Measurements from ENCODE around the gene NAT9.

Gene NAT9, protein sequence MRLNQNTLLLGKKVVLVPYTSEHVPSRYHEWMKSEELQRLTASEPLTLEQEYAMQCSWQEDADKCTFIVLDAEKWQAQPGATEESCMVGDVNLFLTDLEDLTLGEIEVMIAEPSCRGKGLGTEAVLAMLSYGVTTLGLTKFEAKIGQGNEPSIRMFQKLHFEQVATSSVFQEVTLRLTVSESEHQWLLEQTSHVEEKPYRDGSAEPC

DNA sequence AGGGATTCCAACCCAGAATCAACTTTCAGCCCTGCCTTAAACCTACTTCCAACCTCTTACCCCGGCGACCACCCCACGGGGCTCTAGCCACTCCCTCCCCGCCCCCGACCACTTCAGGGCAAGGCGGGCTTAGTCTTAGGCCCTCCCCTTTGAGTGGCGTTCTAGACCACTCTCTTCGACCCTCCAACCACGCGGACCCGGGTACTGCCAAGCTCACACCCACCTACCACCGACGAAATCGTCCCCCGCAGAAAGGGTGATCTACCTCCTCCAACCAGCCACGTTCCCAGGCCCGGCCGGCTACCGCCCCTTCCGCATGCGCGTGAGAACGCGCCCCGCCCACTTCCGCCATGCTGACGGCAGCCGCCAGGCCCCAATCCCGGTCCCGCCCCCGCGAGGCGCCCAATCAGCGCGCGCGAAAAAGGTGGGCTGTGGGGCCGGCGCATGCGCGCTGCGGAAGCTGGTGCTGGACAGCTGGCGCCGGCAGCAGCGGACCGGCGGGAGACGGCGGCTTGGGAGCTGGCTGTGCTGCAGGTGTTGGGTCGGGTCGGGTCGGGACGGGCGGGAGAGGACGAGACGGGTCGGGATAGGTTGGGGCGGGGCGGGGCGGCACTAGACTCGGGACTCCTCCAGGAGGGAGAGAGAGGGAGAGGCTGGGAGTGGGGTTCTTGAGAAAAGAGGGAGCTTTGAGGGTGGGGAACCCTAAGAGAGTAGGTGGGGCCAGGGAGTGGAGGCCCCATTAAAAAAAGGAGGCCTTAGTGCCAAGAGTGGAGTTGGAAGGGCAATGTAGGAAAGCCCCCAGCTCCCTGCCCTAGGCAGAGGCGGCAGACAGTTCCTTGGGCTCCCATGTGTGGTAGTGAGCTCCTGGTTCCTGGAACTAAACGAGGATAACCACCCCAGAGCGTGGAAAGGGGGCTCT, at the start of gene NAT9:
NAT9 (minus strand) TSS at position 302 of the 919 bp plus-strand sequence. CDS start 647 bp downstream, outside the sequence.
- peak; percentile 97 for DNase-seq

DNA sequence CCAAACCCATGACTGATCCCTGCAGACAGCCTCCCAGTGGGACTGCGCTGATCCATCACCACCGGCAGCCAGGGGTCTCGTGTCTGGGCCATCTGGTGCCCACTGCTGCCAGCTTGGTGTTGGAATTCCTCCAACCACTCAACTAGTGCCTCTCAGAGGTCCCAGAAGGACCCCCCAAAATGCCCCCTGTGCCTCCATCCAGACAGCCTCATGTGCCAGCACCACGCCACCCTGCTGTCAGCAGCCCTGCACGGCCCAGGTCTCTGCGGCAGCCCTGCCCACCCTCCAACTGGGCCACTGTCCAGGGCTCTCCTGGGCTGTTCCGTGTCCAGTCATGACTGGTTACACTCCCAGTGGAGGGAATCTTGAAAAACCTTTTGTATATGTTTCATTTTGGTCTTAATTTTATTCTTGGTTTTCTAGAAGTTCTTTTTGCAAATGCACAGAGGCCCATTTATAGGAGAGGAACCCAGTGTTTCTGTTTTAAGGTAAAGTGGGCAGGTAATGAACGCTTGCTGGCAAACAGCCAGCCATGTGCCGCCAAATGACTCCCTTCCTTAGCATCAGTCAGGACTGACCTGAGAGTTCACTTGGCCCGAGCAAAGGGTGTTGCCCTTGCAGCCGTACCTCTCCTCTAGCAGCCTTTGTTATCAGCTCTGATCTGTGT, 48.9 kb upstream of the NAT9 start:
- no peak for DNase-seq

DNA sequence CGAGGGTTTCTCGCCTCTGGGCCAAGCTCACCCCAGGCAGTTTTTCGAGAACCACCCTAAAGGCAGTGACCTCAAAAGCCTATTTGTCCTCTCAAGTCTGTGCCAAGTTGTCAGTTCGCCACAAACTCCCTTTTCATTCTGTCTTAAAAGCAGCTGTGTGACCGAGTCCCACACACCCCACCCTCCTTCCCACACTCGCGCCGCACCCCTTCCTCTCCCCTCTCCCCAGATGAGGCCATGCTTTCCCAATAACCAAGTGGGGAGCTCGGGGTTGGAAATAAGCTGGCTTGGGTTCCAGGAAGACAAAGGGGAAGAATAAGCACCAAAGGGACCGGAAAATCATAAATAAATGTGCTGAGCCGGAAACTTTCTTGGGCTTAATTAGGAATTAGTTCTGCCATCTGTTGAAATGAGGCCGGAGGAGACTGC, 46.8 kb upstream of the NAT9 start:
- no peak for DNase-seq

DNA sequence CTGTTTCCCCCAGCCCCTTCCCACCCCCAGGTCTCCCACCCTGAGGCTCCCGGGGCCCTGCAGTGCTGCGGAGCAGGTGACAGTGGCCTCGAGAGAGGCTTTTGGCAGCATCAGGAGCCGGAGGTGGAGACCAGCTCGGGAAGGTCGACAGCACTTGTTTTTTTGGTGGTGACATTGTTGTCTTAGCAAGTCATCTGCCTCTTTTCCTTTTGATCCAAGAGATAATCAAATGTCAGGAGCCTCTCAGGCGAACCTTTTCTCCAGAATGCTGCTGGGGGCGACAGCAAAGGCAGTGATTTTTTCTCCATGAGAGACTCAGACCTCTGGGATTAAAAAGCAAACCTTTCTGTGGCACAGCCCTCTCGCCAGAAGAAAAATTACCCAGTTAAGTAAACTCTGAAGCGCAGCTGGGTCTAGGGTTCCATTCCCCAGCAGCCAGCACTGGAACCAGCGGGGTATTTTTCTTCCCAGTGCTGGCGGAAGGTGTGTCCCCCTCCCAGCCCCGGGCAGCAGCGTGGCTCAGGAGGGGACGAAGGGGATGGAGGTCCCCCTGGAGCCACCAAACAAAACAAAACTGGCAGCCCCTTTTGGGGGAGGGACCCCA, 46.3 kb upstream of the NAT9 start:
- no peak for DNase-seq

DNA sequence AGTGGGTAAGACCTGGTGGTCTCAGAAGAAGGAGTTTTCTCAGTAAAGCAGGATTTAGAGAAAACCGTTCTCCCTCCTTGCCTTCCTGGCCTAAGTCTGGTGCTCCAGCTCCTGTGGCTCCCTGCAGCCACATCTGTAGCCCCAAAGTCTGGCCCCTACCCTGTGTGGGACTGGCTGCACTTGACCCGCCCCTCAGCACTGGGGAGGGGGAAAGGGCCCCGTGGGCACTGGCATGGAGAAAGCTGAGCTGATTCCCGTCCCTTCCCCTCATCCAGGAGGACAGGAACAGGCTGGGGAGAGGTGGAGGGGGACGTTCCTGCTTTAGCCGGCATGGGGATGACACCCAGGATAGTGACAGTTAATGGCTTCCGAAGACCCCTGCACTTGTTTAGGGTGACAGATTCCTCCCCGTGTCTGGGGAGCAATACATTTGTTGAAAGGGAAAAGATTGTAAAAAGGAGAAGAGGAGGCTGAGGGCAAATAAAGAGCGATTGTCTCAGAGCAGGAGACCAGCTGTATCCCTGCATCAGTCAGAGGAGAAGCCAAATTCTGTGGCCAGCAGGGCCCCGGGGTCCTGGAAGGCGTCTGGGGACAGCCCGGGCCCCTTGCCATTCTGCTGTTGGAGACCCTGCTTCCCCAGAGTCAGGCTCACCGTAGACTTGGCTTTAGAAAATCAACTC, 45.6 kb upstream of the NAT9 start:
- no peak for DNase-seq

DNA sequence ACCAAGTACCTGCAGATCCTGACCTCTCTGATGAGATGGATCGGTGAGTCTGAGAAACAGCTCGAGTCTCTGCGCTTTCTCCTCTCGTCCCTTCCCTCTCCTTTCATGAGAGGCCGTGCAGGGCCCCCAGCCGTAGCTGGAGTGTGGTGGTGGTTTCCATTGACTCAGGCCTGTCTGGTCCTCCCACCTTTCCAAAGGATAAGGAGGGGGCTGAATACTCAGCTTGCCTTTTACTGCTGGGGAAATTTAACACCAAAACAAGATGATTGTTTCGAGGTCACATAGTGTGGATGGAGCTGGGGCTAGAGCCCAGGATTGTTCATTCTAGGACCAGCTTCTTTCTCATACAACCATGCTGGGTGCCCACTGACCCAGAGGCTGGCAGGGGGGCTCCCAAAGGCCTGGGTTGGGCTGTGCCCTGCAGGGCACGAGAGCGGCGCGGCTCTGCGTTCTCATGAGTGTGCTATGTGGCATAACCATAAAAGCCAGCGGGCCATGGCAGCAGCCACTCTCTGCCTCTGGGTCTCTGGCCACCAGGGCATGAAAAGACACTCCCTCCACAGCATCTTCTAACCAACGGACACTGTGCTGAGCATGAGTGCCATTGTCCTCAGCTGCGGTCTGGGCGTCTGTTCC, 43.8 kb upstream of the NAT9 start:
- DNase-seq, result no peak

DNA sequence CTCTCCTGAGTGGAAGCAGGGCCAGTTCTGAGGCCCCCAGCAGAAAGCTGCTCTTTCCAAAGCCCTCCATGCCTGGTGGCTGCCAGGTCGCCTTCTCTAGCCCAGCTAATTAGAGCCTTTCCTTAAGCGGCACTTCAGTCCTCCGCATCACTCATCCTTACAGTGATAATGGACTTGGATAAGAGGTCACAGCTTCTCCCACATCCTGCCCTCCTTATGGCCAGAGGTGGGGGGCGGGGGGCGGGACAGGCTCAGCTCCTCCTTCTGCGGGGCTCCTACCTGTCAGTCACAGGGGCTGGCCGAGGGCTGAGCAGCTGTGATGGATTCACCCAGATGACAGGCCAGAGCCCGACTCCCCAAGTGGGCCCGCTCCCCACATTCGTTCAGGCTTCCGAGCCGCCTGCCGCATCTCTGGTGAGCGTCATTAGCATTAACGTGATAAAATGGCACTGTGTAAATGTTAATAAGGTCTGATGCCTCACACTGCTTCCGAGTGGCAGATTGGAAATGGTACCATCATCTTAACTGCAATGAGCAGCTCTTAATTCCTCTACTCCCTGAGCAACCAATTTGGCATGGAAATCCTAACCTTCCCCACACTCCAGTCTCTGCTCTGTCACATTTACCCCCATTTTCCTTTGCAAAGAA, 42.3 kb upstream of the NAT9 start:
- DNase-seq, result peak; percentile 19

DNA sequence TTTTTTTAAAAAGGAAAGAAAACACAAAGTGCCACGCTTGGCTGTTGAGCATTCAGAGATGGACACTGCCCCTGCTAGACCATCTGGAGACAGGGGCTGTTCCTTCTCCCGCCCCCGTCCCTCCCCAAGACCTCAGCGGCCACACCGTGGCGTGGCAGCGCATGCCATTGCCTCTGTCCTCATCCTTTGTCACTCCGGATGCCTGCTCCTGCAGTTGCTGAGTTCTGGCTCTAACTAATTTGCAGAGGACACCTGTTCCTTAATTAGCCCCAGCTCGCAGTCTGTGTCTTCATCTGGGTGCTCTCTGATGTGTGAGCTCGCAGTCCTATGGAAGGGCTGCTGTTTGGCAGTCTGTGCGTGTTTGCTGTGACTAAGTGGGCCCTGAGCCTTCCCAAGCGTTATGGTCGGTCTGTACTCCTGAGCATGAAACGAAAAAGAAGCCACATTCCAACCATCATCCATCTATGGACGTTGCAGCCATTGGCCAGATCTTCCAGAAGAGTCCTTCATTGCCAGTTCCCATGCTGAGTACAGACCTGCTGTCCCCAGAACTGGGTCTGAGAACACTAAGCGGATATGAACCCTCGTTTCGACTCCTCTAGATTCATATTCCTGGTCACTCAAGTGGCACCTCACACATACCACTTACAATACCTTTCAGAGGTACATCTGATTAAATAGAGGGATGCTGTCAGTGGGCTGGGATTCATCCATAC, 40.9 kb upstream of the NAT9 start:
- DNase-seq, result no peak

DNA sequence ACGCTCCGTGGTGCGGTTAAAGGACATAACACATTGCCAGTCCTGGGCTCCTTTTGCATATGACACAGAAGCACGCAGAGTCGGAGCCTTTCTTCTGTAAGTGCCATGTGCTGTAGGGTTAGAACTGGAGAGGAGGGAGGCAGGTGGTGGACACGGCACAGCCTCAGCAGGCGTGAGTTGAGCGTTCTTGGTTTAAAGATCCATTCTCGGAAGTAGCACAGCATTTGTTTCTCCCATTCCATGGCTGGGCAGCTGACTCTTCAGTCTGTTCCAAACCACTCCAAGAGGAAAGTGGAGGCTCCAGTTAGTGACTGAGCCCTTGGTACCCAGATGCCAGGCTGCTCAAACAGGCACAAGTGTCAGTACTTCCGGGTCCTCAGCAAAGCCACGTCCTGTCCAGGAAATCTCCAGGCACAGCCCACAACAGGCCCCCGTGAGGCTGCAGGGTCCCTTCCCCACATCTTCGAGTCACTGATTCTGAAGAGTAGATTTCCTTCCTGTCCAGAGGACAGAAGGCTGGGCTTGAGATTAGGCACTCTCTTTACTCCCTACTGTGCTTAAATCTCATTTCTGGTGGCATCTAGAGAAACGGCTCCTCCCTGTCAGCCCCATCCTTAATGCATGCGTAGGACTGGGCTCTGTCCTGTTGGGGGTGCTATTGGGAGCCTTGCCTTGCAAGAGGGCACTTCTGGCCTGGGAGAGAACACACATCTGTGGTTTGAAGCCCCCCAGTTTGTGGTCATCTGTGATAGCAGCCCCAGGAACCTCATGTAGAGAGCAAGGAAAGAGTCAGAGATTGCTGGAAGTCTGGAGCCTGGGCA, 39.6 kb upstream of the NAT9 start:
- no peak for DNase-seq

DNA sequence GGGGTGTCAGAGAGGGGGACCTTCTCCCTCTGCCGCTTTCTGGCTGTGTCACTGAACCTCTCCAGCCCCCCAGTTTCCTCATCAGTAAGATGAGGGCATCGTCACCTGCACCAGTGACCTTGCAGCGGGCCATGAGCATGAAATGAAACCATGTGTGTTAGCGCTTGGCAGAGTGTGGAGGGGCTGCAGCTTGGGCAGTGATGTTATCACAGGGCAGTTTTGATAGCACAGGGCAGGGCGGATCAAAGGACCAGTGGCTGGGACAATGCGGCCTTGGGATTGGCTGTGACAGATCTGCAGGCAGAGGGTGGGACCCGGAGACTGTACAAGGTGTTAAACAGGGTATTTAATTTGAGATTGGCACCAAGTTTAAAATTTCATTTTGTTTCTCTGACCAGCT, 38.9 kb upstream of the NAT9 start:
- no peak for DNase-seq

DNA sequence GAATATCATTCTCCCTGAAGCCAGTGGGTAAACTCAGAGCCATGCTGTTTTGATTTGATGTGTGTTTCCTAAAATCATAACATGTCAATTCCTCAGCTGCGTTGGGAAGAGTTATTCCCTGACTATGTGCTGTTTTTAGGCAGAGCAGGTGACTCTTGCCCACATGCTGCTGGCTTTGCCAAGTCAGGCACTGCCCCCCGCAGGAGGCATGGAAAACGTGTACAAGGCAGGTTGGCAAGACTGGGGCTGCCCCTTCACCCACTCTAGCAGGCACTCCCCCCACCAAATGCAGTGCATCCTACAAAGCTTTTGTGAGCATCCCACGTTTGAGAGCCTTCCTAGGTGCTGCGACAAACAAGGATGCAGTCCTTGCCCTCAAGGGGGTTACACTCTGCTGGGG, 38.3 kb upstream of the NAT9 start:
- no peak for DNase-seq

DNA sequence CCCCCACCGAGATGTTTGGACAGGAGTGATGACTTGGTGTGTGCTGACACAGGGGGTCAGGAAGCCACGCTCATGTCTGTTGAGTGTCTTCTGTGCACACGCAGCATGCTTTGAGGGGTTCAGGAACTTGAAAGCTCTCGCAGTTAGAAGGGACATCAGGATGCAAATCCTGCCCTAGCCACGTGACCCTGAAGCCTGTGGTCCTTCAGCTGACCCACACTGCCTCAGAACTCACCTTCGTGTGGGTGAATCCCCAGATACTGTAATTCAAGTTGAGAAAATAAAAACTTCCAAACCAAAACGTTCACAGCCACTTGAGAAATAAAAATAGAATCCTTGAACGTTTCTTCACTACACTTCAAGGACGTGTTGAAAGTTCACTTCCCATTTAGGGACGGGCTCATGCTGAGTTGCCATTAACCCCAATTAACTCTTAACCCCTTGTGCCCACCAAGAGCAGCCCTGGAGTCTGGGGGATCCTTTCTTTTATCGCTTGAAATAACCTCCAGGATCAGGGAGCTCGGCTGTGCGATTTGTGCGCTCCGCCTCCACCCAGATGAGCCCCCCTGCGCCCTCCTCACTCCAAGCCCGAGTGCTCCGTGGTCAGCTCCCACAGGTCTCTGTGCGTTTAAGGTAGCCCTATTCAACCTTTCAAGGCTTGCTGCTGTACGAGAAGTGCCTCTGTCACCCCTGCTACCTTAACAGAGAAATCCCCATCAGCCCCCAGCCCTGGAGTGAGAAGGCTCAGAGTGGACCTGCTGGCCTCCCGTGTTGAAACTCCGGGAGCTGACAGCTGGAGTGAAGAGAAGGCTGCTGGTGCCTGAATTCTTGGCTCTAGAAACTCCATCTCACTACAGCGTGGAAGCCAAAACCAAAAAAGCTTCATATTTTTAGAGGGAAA, 36.2 kb upstream of the NAT9 start:
- no peak for DNase-seq

DNA sequence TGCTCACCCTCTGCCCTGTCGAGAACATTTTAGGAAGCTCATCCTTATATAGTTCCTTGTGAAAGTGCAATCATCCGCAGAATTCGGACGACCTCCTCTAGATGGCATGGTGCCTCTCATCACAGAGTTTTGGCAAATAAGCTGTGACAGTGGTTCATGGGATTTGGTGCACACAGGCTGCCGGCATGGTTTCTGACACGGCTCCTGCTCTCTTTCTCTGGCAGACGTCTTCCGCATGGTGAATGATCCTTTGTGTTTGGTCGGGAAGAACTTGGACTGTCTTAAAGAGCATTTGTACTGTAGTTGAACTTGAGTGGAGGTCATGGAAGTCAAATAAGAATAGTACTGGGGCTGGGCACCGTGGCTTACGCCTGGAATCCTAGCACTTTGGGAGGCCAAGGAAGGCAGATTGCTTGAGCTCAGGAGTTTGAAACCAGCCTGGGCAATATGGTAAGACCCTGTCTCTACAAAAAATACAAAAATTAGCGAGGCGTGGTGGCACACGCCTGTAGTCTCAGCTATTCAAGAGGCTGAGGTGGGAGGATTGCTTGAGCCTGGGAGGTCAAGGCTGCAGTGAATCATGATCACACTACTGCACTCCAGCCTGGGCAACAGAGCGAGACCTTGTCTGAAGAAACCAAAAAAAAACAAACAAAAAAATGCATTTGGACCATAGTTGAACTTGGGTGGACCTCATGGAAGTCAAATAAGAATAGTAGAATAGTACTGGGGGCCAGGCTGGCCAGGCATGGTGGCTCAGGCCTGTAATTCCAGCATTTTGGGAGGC, 34.7 kb upstream of the NAT9 start:
- no peak for DNase-seq

DNA sequence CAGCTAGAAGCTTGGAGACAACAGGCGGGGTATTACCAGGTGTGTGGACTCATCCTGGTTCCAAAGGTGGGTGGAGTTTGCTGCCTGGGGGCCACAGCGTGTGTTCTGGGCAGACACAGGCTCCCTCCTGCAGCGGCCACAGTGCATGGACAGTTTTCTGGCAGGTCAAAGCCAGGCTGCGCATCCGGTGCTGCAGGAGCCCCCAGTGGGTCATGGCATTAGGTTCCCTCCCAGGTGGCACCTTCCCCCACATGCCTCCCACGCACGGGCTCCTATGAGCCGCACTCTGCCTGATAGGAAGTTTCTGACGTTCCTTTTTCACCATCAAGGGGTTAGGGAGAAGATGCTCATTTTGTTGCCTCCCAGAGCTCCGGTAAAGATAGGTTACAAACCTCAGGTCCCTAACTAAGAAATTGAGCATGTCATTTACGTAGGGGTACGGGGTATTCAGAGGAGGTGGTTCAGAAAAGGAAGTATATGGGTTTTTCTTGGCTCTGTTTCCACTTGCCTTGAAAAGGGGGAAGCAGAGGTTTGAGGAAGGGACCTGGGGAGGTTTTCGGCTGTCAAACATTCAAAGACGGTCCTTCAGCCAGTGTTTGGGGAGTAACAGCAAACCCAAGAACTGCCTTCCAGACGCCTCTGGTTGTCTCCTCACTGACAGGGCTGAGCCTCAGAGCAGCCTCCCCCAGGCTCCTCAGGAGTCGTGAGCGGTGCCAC, 32.7 kb upstream of the NAT9 start:
- DNase-seq, result no peak

DNA sequence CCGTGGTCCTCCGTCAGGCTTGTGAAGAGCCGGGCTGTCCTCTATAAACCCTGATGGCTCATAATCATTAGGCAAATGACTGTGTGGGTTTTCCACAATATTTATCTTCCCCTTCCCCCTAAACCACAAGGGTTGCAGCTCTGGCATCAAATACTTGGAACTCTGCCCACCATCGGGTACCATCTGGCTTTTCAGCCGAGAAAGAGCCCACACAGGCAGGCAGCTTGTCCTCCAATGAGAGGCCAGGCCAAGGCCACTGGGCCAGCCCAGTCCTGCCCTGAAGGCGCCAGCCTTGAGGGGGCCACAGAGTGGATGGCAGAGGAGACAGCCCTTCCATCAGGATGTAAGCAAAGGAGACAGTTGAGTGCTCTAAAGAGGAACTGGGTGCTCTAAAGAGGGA, 31.8 kb upstream of the NAT9 start:
- DNase-seq, result no peak

DNA sequence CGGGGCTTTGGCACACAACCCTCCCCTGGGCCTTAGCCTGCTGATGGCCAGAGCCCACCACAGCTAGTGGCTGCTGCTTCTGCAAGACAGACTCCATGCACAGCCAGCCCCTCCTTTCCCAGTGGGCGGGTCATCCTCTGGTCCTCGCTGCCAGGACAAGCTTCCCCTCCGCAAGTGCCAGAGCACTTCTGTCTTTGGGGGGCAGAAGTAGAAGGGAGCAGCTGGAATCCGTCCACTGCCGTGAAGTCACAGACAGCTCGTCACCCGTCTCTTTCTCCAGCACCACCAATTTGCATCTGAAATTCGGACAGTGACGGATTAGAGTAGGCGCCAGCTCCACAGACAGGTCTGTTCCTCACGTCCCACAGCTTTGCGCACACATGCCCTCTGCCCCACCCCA, 31.3 kb upstream of the NAT9 start:
- DNase-seq, result no peak

DNA sequence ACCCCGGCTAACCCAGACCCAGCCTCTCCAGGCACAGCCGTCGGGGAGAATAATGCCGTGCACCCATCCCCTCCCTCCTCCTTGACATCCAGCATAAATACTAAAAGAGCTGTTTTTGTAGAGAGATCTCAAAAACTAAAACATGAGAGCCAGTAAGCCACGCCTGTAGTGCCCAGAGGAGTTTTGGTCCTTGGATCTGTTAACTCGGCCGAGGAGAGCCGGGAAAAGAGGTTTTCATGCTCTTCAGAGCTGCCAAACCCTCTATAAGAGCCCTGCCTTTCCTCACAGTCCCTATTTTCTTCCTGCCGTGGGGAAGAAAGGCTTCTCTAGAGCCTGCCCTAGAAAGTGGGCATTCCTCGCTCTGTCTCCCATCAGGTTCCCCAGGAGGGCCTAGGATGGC, 30.2 kb upstream of the NAT9 start:
- no peak for DNase-seq

DNA sequence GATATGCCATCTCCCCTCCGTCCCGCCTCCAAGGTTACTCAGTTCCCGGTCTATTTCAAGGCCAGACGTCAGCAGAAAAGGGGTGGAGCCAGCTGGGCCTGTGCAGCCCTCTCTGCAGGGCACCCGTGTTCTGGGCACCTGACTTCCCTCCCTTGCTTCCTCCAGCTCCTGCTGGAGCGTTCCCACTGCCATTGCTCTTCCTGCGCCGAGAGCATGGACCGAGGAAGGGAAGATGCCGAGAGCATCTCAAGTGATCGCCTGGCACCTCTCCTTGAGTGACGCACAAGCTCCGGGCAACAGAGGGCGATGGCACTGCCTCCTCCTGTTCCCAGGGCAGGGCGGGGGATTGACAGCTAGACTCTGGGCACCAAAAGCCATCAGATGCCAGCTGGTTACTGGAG, 29.4 kb upstream of the NAT9 start:
- DNase-seq, result no peak

All from NCI-H2227 treated with DMSO at 0.1 percent for 48 hours (cell line).